ENCODE data around the gene MOSMO.

DNA sequence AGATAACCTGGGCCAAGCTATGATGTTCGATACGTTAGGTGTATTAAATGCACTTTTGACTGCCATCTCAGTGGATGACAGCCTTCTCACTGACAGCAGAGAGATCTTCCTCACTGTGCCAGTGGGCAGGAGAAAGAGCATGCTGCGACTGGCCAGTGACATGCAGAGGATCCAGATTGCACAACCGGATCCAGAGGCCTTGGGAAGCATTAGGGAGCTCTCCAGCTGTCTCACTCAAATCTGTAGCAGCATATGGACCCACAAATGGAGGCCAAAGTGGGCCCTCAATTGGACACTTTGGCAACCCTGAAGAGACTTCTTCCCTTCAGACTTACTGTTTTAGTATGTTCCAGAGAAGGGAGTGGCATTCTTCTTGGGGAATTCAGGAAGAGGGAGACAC lies 27.9 kb upstream of the MOSMO start:
- TF ChIP-seq, protein P1, sequence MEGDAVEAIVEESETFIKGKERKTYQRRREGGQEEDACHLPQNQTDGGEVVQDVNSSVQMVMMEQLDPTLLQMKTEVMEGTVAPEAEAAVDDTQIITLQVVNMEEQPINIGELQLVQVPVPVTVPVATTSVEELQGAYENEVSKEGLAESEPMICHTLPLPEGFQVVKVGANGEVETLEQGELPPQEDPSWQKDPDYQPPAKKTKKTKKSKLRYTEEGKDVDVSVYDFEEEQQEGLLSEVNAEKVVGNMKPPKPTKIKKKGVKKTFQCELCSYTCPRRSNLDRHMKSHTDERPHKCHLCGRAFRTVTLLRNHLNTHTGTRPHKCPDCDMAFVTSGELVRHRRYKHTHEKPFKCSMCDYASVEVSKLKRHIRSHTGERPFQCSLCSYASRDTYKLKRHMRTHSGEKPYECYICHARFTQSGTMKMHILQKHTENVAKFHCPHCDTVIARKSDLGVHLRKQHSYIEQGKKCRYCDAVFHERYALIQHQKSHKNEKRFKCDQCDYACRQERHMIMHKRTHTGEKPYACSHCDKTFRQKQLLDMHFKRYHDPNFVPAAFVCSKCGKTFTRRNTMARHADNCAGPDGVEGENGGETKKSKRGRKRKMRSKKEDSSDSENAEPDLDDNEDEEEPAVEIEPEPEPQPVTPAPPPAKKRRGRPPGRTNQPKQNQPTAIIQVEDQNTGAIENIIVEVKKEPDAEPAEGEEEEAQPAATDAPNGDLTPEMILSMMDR (IDR thresholded peaks at IDR 0.05): no peak
- TF ChIP-seq POLR2AphosphoS5 (IDR thresholded peaks at IDR 0.05): no peak
- TF ChIP-seq POLR2A (IDR thresholded peaks at IDR 0.05): no peak
- no peak for TF ChIP-seq EP300 (IDR thresholded peaks at IDR 0.05)
